ENCODE data around the gene ZBTB20.

The ZBTB20 gene

GRCh38 chr3:114745322-114746240 lies 401.5 kb downstream of the ZBTB20 start:
- no peak for DNase-seq

GRCh38 chr3:114743746-114744485 lies 403.2 kb downstream of the ZBTB20 start:
- DNase-seq = no peak

- no peak for DNase-seq
Observed at GRCh38 chr3:114741066-114741465, 406.0 kb downstream of the ZBTB20 start.

GRCh38 chr3:114739627-114740026 lies 407.5 kb downstream of the ZBTB20 start:
- no peak for DNase-seq

GRCh38 chr3:114732353-114732752 lies 414.7 kb downstream of the ZBTB20 start:
- no peak for DNase-seq

- DNase-seq = no peak
Observed at GRCh38 chr3:114730397-114730796, 416.7 kb downstream of the ZBTB20 start.

- DNase-seq = no peak
Observed at GRCh38 chr3:114727373-114727772, 419.7 kb downstream of the ZBTB20 start.

- DNase-seq = no peak
Observed at GRCh38 chr3:114725966-114726365, 421.1 kb downstream of the ZBTB20 start.

GRCh38 chr3:114722530-114722929 lies 424.6 kb downstream of the ZBTB20 start:
- no peak for DNase-seq

- no peak for DNase-seq
Observed at GRCh38 chr3:114721864-114722263, 425.2 kb downstream of the ZBTB20 start.

GRCh38 chr3:114721209-114721608 lies 425.9 kb downstream of the ZBTB20 start:
- no peak for DNase-seq

GRCh38 chr3:114718898-114719210 lies 428.2 kb downstream of the ZBTB20 start:
- DNase-seq = no peak

GRCh38 chr3:114718071-114718897 lies 428.8 kb downstream of the ZBTB20 start:
- no peak for DNase-seq

- no peak for DNase-seq
Observed at GRCh38 chr3:114716916-114717315, 430.2 kb downstream of the ZBTB20 start.

GRCh38 chr3:114716126-114716525 lies 431.0 kb downstream of the ZBTB20 start:
- DNase-seq = no peak

GRCh38 chr3:114714957-114715460 lies 432.1 kb downstream of the ZBTB20 start:
- DNase-seq = no peak

GRCh38 chr3:114714237-114714636 lies 432.9 kb downstream of the ZBTB20 start:
- DNase-seq = no peak

GRCh38 chr3:114712728-114713492 lies 434.2 kb downstream of the ZBTB20 start:
- DNase-seq = no peak

GRCh38 chr3:114711321-114711886 lies 435.7 kb downstream of the ZBTB20 start:
- no peak for DNase-seq

GRCh38 chr3:114709102-114709501 lies 438.0 kb downstream of the ZBTB20 start:
- no peak for DNase-seq

GRCh38 chr3:114707252-114707860 lies 439.7 kb downstream of the ZBTB20 start:
- no peak for DNase-seq

All from stimulated activated CD4-positive, alpha-beta T cell treated with anti-CD3 and anti-CD28 coated beads, Interleukin-4, amount 100 ng/mL, for 24 hours (primary cell).